Endothelial cell (in vitro differentiated cells): Measurements from ENCODE around the gene DMBX1. TPM values are rescaled to one million over a fixed set of nuclear protein-coding genes. Genes with fewer than 3 reads are reported as not detected.

Experiments used
- DNase-seq: peaks from one replicate; pipeline ENCODE4 v3.0.0; 2021; ENCODE audit warnings: low spot score
- H3K27ac Mint-ChIP-seq: one replicate; pipeline ENCODE4 v1.8.0; 2021; ENCODE audit warnings: mixed read lengths, inconsistent platforms; ENCODE audit not compliant: unreplicated experiment
- H3K27me3 Mint-ChIP-seq: one replicate; pipeline ENCODE4 v1.8.0; 2021; ENCODE audit warnings: mild to moderate bottlenecking, moderate library complexity, mixed read lengths, inconsistent platforms; ENCODE audit not compliant: unreplicated experiment
- H3K36me3 Mint-ChIP-seq: one replicate; pipeline ENCODE4 v1.8.0; 2021; ENCODE audit warnings: mild to moderate bottlenecking, low read depth, mixed read lengths, inconsistent platforms; ENCODE audit not compliant: unreplicated experiment
- H3K4me1 Mint-ChIP-seq: one replicate; pipeline ENCODE4 v1.8.0; 2021; ENCODE audit warnings: mild to moderate bottlenecking, mixed read lengths, inconsistent platforms; ENCODE audit not compliant: unreplicated experiment
- H3K4me3 Mint-ChIP-seq: one replicate; pipeline ENCODE4 v1.8.0; 2021; ENCODE audit warnings: mild to moderate bottlenecking, mixed read lengths, inconsistent platforms; ENCODE audit not compliant: unreplicated experiment
- H3K9me3 Mint-ChIP-seq: one replicate; pipeline ENCODE4 v1.8.0; 2021; ENCODE audit warnings: mixed read lengths, inconsistent platforms; ENCODE audit not compliant: unreplicated experiment
- total RNA-seq: library from RNA; stranded (reverse); fragmentation: NEBNext Ultra II Directional; extraction: Animal tissue kit (Norgen Biotek cat#: 25700); gene quantifications from one replicate; pipeline ENCODE4 v1.2.1, GENCODE V29; 2021; ENCODE audit not compliant: unreplicated experiment
- TF ChIP-seq, protein P1 (sequence below): fragments of 200-600 bp; sonication (generic); IDR thresholded peaks from one replicate; pipeline ENCODE4 v1.5.0; 2021; ENCODE audit warnings: antibody characterized with exemption; ENCODE audit not compliant: unreplicated experiment

Gene DMBX1
- total RNA-seq, 1 donor from 2014 or later: not detected

DNA sequence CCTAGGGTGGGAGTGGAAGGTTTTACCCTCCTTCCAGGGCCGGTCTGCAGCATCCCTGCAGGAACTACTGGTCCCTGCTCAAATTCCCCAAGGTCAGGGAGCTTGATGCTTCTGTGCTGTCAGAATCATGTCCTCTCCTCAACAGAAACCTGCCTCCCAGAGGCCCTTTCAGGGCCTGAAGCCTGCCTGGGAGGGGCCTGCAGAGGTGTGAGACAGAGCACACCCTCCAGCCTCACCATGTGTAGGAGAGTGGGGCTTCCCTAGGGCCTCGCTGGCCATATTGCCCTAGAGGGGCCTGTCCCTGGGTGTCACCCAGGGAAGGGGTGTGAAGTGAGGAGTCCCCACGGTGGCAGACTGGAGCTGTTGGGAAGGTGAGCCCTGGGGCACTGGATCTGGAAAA, 40.7 kb downstream of the DMBX1 start:
- Mint-ChIP-seq H3K27ac (no peak overlapping the region), H3K27me3 (peaks cover 17% of the 10 kb centered on the region), H3K4me3 (no peak overlapping the region), H3K4me1 (peaks cover 23% of the 10 kb centered on the region), H3K36me3 (peaks cover 7% of the 10 kb centered on the region), H3K9me3 (no peaks in the 10 kb centered on the region)
- TF ChIP-seq, protein P1, sequence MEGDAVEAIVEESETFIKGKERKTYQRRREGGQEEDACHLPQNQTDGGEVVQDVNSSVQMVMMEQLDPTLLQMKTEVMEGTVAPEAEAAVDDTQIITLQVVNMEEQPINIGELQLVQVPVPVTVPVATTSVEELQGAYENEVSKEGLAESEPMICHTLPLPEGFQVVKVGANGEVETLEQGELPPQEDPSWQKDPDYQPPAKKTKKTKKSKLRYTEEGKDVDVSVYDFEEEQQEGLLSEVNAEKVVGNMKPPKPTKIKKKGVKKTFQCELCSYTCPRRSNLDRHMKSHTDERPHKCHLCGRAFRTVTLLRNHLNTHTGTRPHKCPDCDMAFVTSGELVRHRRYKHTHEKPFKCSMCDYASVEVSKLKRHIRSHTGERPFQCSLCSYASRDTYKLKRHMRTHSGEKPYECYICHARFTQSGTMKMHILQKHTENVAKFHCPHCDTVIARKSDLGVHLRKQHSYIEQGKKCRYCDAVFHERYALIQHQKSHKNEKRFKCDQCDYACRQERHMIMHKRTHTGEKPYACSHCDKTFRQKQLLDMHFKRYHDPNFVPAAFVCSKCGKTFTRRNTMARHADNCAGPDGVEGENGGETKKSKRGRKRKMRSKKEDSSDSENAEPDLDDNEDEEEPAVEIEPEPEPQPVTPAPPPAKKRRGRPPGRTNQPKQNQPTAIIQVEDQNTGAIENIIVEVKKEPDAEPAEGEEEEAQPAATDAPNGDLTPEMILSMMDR: no peak
- no peak for DNase-seq

DNA sequence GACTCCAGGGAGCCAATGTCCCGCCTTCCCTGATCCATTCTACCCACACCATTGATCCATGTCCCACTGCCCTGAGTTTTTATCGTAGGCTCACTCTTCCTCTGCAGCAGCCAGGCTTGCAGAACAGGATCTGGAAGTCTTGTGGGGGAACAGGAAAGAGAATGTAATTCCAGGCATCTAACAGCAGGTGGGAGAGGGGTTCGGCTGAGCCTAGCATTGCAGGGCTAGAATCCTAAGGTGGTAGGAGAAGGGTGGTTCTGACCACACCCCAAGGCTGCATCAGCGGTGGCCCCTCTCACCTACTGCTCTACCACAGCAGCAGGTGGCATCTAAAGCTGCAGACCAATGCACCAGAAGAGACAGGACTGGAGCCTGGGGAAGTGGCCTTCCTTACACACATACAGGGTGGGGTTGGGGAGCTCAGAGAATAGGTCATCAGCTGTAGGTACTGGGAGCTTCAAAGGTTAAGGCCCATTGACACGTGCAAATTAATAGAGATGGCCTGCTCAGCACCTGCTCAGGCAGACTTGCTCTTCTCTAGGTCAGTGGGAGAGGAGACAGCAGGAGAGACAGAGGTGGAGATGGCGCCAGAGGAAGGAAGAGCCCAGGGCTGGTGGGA, 41.3 kb downstream of the DMBX1 start:
- no peak overlapping the region for H3K4me3 Mint-ChIP-seq
- no peak overlapping the region for H3K27ac Mint-ChIP-seq
- H3K9me3 Mint-ChIP-seq: no peaks in the 10 kb centered on the region
- H3K27me3 Mint-ChIP-seq: peaks cover 15% of the 10 kb centered on the region
- TF ChIP-seq, protein P1: peak; percentile 47
- peaks cover 7% of the 10 kb centered on the region for H3K36me3 Mint-ChIP-seq
- H3K4me1 Mint-ChIP-seq: peaks cover 23% of the 10 kb centered on the region
- no peak for DNase-seq

DNA sequence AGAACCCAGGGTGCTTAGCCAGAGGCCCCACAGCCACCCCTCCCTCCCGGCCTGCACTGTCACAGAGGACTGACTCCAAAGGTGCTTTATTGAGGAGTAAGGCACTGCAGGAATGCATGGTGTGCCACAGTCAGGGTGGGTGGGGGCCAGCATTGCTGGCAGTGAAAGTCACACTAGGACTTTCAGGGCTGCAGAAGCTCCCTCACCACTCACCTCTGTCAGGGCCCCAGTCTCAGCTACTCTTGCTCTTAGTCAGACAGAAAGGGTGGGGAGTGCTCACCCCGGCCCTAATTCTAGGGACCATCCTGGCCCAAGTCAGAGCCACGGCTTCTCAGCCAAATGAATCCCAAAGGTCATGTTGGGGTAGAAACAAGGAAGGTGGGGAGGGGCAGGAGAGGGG, 42.5 kb downstream of the DMBX1 start:
- TF ChIP-seq, protein P1: no peak
- H3K9me3 Mint-ChIP-seq: no peaks in the 10 kb centered on the region
- H3K27me3 Mint-ChIP-seq: peaks cover 11% of the 10 kb centered on the region

DNA sequence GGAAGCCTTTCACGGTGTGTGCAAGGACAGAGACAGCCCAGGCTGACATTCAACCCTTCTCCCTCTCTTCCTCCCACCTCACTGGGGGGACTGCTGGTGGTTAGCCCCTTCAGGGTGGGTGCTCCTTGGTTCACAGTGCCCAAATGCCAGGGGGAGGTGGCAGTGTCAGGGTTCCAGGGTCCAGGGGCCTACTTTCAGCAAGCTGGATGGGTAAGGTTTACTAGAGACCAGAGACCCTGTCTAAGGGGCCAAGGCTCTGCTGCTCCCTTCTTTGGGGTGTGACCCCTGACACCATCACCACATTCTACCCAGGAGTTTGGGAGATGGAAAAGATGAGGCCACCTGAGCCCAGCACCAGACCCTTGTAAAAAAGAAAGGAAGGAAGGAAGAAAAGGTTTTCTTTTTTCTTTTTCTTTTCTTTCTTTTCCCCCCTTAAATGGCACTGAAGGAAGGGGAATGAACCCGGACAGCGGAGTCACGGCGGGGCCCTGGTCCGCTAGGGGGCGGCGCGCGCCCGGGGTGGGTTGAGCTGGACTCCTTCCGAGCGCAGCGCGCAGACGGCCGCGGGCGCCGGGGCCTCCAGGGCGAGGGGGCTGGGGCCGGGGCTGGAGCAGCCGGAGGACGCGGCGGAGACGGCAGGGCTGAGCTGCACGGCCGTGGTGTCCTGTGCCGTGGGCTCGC, 43.0 kb downstream of the DMBX1 start:
- H3K9me3 Mint-ChIP-seq: no peaks in the 10 kb centered on the region
- H3K27me3 Mint-ChIP-seq: peaks cover 11% of the 10 kb centered on the region
- H3K27ac Mint-ChIP-seq: no peak overlapping the region
- peaks cover 23% of the 10 kb centered on the region for H3K4me1 Mint-ChIP-seq
- H3K36me3 Mint-ChIP-seq: peaks cover 4% of the 10 kb centered on the region
- peak; percentile 75 for DNase-seq
- TF ChIP-seq, protein P1: peak; percentile 56
- no peak overlapping the region for H3K4me3 Mint-ChIP-seq

More for the DNA sequence above, 42.5 kb downstream of the DMBX1 start:
- no peak for DNase-seq
- Mint-ChIP-seq H3K4me3 (no peak overlapping the region), H3K36me3 (peaks cover 7% of the 10 kb centered on the region), H3K27ac (no peak overlapping the region), H3K4me1 (peaks cover 23% of the 10 kb centered on the region)
